GM19193 (cell line): Measurements from ENCODE around the gene NAA60.
A peak's percentile ranks its signal among the peaks of the same experiment; 100 is the strongest.

ENCODE experiments used
- POLR2A ChIP-seq: IDR thresholded peaks from 4 replicates; pipeline ENCODE4 v1.6.1; 2011; ENCODE audit not compliant: insufficient read depth, insufficient read length; ENCODE audit errors: extremely low read depth

NAA60 gene

DNA sequence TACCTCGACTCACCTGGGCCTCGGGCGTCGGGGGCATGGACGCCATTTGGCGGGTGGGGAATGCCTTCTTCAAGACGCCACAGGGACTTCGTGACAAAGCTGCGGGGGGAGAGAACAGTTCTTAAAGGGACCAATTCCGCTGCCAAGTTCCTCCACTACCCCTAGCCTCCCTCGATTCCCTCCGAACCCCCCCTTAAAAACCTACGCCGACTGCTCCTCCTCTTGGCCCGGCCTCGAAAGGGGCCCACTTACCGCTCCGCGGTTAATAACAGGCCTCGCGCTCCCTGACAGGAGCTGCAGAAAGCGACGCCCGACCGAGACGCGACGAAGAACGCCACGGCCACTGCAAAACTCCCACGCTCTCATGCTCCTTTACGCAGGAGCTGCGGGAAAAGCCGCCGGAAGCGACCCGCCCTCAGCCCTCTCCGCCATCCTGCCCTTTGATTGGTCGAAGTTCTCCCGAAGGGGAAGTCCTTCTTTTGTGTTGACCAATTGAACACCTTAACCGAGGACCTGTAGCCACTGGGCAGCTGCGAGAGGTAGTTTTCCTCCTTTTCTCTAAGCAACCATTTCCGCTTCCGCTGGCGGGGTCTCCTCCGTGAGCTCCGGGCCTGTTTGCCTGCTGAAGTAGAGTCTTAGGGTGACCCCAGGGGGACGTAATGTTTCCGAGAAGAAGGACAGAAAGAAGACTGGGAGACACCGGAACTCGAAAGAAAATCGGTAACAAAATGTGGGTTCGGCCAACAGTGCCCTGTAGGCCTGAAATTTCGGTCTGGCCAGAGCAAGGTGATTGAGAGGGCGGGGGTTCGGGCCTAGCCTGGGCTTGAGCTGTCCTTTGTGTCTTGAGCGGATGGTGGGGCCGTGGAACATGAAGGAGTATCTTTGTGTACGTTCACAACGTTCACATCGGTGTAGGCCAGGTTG is at the start of gene NAA60, which contains the start of gene ZNF597:
Gene NAA60 (plus strand): TSS at position 573 of the 924 bp plus-strand sequence. CDS start 32,548 bp downstream, outside the sequence.
Gene ZNF597 (minus strand): TSS at position 397 of the 924 bp plus-strand sequence. CDS start 351 bp downstream, at position 46.
- peak; percentile 67 for TF ChIP-seq POLR2A

DNA sequence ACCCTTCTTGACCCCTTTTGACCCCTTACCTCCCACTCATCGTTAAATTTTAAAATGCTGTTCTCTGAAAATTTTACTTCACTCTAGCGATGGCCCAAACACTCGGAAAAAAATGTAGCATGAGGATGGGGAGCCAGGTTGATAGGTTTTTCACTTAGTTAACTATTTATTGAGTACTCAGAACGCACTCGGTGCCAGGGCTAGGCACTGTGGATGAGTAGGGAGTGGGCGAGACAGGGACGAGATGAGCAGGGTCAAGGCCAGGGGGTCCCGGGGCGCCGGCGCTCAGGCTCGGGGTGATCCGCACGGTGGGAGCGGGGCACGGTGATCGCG is 43.1 kb upstream of the NAA60 start:
- no peak for TF ChIP-seq POLR2A

DNA sequence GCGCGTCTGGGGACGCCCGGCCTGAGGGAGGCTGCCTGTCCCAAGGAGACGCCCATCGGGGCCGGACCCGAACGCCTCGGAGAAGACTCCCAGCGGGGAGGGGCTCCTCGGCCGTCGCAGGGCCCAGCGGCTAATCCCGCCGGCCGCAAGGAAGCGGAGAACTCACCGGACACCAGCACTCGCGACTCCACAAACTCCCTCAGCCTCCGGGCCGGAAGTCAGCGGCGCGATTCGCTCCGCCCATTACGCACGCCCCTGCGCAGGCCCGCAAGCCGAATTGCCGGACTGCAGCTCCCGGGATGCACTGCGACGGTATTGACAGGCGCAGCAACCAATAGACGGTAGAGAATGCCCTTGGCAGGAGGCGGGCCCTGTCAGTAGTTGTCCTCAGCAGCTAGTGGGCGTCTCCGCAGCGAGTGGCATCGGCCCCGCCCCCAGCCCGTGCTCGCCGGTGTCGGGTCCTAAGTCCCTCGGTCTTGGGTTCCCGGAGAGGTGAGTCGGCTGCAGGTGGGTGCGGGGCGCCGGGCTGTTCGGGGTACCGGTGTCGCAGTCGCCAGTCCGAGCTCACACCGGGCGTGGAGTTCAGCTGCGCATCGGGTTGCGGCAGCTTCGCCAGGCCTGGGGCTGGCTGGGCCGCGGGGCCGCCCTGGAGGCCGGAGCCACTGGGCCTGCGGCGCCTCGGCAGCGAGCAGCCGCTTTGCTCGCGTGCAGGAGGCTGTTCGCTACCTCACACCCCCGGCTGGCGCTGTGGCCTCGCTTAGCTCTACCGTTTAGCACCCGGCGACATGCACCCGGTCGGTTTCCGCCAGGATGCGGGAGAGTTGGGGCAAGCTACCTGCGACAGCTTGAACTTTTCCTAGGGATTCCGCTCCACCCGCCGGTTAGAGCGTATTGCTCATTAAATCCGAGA is 42.4 kb upstream of the NAA60 start, which contains the start of the genes ZNF174 and ZSCAN32:
Gene ZNF174 (plus strand): TSS at position 437 of the 910 bp plus-strand sequence. CDS start 790 bp downstream, outside the sequence.
Gene ZSCAN32 (minus strand): TSS at position 226 of the 910 bp plus-strand sequence. CDS start 3,447 bp downstream, outside the sequence.
- peak; percentile 88 for TF ChIP-seq POLR2A

DNA sequence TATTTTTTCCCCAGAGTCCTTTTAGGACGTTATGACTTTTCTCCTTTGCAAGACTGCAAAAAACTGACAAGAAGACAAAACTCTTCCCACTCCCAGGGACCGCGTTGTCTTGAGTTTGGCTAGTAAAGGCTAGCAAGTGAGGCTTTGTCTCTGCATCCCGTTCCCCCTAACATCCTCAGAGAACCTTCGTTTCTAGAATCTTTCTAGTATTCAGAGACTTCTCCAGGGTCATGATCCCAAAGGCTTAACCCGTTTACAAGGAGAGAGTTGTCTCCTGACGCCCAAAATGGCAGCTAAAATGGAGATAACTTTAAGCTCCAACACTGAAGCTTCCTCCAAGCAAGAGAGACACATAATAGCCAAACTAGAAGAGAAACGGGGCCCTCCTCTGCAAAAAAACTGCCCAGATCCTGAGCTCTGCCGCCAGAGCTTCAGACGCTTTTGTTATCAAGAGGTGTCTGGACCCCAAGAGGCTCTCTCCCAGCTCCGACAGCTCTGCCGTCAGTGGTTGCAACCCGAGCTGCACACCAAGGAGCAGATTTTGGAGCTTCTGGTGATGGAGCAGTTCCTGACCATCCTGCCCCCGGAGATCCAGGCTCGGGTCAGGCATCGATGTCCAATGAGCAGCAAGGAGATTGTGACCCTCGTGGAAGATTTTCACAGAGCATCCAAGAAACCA is 41.6 kb upstream of the NAA60 start:
- TF ChIP-seq POLR2A: no peak

DNA sequence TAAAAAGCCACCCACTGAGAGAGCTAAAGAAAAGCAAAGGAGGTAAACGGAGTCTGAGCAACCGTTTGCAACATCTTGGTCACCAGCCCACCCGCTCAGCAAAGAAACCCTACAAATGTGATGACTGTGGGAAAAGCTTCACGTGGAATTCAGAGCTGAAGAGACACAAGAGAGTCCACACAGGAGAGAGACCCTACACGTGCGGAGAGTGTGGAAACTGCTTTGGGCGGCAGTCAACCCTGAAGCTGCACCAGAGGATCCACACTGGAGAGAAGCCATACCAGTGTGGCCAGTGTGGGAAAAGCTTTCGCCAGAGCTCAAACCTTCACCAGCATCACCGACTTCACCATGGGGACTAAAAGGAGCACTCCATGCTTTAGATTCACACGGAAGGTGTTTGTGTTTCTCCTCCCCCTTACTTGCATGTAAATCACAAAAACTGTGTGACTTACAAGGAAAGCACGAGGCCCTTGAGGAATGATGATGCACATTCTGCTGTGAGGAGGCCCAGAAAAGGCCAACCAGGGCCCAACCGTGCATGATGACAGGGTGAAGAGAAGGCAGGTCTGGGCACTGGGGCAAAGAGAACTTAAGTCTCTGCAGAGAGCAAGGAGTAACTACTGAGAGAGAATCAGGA is 34.8 kb upstream of the NAA60 start:
- no peak for TF ChIP-seq POLR2A

DNA sequence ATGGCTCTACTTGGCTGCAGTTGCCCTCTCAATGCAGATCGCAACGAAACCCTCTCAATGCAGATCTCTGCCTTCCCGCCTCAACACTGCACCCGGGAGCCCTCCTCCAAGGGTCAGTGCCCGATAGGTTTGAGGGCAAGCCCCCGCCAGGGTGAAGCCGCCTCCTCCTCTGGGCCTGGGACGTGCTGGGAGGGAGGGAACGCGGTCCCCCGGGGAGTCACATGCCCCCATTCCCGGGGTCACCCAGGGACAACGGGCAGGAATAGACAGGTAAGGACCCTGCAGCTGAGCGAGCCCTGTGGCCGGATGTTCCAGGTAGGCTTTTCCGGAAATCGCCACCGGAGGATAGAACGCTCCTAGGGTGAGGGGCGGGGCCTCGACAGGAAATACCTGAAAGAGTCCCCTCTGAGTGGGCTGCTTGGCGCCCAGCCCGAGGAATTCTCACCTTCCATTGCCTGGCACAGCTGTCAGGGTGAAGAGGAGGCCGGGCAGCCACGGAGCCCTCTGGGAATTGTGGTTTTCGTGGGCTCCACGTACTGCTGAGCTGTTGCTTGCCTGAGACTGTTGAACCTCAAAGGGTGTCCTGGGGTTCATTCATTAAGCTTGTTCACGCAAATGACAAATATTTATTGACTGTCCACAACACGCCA is 29.6 kb upstream of the NAA60 start:
- TF ChIP-seq POLR2A: no peak

DNA sequence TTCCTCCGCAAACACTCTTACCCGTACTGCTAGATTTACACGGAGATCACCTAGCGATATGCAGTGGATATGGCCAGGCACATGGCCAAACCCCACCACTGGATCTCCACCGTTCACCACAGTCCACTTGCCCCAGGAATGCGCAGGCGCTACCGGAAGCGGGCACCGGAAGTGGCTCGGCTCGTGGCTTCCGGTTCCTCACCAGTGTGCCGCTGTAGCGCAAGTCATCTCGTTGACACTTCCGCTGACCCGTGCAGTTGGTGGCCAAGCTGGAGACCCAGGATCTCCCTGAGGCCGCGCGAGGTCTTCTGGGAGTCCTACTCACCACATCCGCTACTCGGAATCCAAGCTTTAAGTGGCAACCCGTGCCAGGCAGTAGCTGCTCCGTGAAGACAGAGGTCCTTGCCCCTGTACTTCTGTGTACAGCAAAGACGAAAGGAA is 11.7 kb upstream of the NAA60 start:
- TF ChIP-seq POLR2A: no peak

DNA sequence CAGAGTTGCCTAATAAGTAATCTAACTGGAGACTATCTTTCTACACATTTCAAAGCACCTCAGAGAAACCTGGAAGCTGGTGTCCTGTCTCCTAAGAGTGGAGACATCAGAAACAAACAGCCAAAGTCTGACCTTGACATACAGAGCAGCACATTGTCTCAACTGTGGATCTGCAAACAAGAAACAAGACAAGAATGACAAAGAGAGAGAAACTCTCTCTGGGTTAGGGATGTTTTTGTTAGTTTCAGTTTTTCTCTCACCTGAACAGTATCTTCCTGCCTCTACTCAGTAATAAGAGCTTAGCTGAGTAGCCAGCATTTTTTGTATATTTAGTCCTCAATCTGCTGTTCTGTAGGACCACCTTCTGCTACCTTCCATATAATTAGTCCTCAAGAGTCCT is 9.1 kb upstream of the NAA60 start:
- TF ChIP-seq POLR2A: no peak

DNA sequence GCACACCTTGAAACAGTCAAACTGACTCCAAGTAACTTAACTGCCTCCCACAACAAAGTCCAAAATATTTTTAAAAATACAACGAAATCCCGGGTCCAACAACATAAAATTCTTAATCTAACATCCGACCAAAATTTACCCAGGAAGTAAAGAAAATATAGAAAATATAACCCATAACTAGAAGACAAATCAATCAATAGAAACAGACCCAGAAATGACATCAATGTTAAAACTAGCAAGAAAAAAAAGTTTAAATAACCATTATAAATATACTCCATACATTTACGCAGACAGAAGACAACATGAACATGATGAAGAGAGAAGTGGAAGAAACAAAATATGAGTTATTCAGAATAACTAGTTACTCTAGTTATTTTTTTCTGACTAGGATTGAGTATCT is 3.8 kb upstream of the NAA60 start:
- no peak for TF ChIP-seq POLR2A

DNA sequence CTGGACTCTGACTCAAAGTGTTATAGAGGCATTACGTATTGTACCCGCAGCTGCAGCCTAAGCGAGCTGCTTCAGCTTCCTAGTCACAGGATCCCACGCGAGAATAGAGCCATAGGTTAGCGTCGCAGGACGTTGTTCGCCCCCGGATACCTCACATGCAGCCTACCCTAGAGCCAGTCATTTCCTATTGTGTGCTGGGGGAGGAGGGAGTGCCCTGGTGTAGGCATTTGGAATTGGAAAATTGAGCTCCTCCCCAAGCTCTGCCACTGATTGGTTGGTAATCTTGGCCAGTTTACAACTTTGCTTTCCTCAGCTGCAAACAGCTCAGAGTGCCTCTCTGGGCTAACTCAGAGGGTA is 530 bp downstream of the NAA60 start:
- TF ChIP-seq POLR2A: no peak

DNA sequence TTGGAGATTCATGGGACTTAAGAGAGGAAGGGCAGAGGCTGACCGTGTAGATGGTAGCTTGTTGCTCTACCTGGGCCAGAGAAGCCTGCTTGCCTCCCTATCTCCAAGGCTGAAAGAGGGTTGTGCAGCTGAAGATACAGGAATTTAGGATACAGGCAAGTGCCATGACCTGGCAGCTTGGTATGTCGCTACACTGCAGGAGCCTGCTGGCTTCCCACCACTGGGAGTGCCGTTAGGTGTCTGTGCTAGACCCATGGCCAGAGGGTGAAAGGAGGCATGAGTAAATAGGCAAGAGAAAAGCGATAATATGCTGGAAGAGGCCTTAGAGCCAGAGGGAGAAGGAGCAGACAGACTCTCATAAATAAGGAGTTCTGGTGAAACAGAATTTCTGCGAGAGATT is 10.6 kb downstream of the NAA60 start:
- no peak for TF ChIP-seq POLR2A

DNA sequence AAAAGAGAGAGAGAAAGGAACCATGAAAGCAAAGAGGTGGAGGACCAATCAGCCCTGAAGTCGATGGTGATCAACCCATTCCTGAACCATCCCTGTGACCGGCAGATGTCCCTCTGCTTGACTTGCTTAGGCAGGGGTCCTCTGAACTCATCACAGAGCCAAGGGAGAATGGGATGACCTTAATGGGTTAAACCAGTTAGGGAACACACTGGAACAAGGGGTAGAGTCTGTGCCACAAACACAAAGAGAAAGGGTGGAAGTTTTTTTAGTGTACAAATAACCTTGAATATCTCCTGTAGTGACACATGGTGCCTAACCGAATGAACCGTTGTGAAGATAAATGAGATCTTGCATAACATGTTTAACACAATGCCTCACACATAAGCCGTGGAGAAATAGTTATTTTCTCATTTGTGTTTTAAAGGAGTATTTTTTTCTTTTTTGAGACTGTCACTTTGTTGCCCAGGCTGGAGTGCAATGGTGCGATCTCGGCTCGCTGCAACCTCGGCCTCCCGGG is 11.2 kb downstream of the NAA60 start:
- no peak for TF ChIP-seq POLR2A

DNA sequence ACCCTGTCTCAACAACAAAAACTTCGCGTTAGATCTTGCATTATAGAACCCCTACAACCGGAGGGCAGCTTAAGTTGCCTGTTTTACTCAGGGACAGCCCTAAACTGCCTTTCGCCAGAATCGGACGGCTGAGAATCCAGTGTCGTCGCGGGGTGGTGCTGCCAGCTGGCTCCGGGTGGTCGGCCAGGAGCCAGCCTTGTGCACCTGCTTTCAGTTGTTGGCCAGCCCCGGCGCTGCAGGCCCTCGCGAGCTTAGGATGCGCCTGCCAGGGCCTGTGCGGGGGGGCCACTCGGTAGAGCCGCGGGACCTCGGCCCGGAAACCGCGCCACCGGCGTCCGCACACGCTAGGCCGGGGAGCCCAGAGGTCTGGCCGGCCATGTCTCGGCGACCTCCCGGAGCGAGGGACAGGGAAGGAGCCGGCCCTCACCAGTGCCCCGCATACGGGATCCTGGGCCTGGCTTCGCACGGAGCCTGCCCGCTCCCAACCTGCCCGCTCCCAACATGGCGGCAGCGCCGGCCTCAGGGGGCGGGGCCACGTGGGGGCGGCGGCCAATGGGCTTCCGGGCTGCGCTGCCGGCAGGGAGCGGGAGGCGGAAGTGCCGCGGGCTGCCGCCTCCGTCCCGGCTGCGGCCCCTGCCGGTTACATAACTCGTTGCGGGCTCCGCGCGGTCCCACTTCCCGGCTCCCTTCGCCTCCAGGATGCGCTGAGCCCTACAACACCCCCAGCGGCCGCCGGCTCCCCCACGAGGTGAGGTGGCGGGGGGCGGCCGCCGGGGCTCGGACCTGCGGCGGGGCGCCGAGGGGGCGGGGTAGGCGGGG is 14.2 kb downstream of the NAA60 start:
- peak; percentile 93 for TF ChIP-seq POLR2A
